Measurements from ENCODE around the gene OSBPL3. TPM values are rescaled to one million over a fixed set of nuclear protein-coding genes. Genes with fewer than 3 reads are reported as not detected.

The OSBPL3 gene
- total RNA-seq, 1 experiment from 2014 or later = 8.6 TPM

DNA sequence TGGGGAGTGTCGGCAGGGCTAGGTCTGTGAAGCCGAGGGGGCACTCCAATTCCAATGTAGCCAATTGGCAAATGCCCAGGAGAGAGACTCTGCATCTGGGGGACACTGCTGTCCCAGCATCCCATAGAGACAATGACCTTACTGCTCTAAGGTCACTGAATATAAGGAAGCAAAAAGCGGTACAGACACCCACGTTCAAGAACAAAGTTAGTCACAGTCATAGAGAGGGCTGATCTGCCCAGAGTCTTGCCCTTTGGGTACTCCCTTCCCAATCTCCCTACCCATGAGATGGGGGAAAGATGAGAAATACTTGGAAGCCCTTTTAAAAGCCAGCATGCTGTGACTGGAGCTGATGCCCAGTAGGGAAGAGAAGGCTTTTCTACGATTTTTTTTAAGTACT lies 146.4 kb downstream of the OSBPL3 start:
- Histone ChIP-seq H2BK20ac (ENCODE audit: low read depth, low read length, poor library complexity, severe bottlenecking) (no peak overlapping the region), H3K9me3 (ENCODE audit: control insufficient read depth, low read depth, low read length) (no peaks in the 10 kb centered on the region), H3K23ac (ENCODE audit: insufficient read length, low read depth, low read length) (no peak overlapping the region), H3K18ac (ENCODE audit: insufficient read length, low read depth, low read length) (no peak overlapping the region), H4K8ac (replicated peaks; ENCODE audit: insufficient read length, low read depth, low read length) (no peak overlapping the region), H4K91ac (ENCODE audit: insufficient read length, low read depth, low read length) (no peak overlapping the region), H3K56ac (ENCODE audit: insufficient read length, low read depth, low read length) (no peak overlapping the region), H2AFZ (ENCODE audit: low read length) (no peak overlapping the region), H3K9ac (ENCODE audit: extremely low read depth, insufficient read length, low read length) (no peak overlapping the region), H2BK120ac (ENCODE audit: low read depth, low read length, poor library complexity, severe bottlenecking) (no peak overlapping the region), H4K20me1 (ENCODE audit: control insufficient read depth, insufficient read depth, insufficient read length) (no peaks in the 10 kb centered on the region), H3K4me2 (ENCODE audit: insufficient read depth, insufficient read length, low read length) (no peak overlapping the region), H4K5ac (ENCODE audit: insufficient read length, low read depth, low read length) (no peak overlapping the region), H3K27me3 (ENCODE audit: insufficient read depth, low read length) (no peaks in the 10 kb centered on the region), H3K14ac (ENCODE audit: insufficient read depth, low read length) (no peak overlapping the region), H2BK15ac (ENCODE audit: low read depth, low read length) (no peak overlapping the region), H3K27ac (ENCODE audit: insufficient read length, low read depth, low read length) (no peak overlapping the region), H3K79me1 (ENCODE audit: insufficient read depth, low read depth, low read length, poor library complexity, severe bottlenecking) (no peaks in the 10 kb centered on the region), H3K4me1 (ENCODE audit: insufficient read depth, low read length) (no peaks in the 10 kb centered on the region), H3K4ac (ENCODE audit: low read depth, low read length) (no peak overlapping the region), H3K79me2 (ENCODE audit: insufficient read depth, low read length) (no peaks in the 10 kb centered on the region), H2AK5ac (ENCODE audit: insufficient read length, low read length) (no peak overlapping the region), H3K23me2 (ENCODE audit: insufficient read length, low read depth, low read length, poor library complexity, severe bottlenecking) (no peaks in the 10 kb centered on the region), H3T11ph (ENCODE audit: low read length) (no peak overlapping the region), H2BK12ac (ENCODE audit: insufficient read length, low read depth, low read length) (no peak overlapping the region), H2BK5ac (ENCODE audit: insufficient read length, low read length) (no peak overlapping the region)
- no peak overlapping the region for H3K4me3 Mint-ChIP-seq
- no peak for DNase-seq
- H3K27me3 Mint-ChIP-seq (ENCODE audit: low read depth) = no peaks in the 10 kb centered on the region
- no CpG with 5 or more reads among the region's 5 CpGs for WGBS (ENCODE audit: extremely low coverage, insufficient read length, low lambda C conversion rate)
- no peaks in the 10 kb centered on the region; a peak in 1 of 7 replicates for H3K36me3 Mint-ChIP-seq (ENCODE audit: insufficient read depth in 1 of 3, low read depth in 3 of 3)
- H3K4me1 Mint-ChIP-seq = no peaks in the 10 kb centered on the region
- no peaks in the 10 kb centered on the region for H3K9me3 Mint-ChIP-seq
- TF ChIP-seq, protein P1, sequence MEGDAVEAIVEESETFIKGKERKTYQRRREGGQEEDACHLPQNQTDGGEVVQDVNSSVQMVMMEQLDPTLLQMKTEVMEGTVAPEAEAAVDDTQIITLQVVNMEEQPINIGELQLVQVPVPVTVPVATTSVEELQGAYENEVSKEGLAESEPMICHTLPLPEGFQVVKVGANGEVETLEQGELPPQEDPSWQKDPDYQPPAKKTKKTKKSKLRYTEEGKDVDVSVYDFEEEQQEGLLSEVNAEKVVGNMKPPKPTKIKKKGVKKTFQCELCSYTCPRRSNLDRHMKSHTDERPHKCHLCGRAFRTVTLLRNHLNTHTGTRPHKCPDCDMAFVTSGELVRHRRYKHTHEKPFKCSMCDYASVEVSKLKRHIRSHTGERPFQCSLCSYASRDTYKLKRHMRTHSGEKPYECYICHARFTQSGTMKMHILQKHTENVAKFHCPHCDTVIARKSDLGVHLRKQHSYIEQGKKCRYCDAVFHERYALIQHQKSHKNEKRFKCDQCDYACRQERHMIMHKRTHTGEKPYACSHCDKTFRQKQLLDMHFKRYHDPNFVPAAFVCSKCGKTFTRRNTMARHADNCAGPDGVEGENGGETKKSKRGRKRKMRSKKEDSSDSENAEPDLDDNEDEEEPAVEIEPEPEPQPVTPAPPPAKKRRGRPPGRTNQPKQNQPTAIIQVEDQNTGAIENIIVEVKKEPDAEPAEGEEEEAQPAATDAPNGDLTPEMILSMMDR (conservative IDR thresholded peaks at IDR 0.05) = no peak
- 0 out of 7 replicates have a peak overlapping the region, but pooled peaks of 1 of the 3 experiments have one; percentile 19 for H3K27ac Mint-ChIP-seq

All from H9 (cell line).